MM.1S (cell line): Measurements from ENCODE around the gene DPY19L3.

Experiments used
- EZH2 ChIP-seq: fragments of 300-600 bp; sonication (generic); optimal IDR thresholded peaks from 2 replicates; pipeline ENCODE3; 2017; ENCODE audit warnings: low read depth, mild to moderate bottlenecking, antibody characterized with exemption, low read length, mixed read lengths
- TF ChIP-seq, protein P1 (sequence below): fragments of 300-600 bp; sonication (generic); IDR thresholded peaks from 2 replicates; pipeline ENCODE4 v1.5.1; 2016; ENCODE audit warnings: antibody characterized with exemption, low read length, mixed read lengths

DNA sequence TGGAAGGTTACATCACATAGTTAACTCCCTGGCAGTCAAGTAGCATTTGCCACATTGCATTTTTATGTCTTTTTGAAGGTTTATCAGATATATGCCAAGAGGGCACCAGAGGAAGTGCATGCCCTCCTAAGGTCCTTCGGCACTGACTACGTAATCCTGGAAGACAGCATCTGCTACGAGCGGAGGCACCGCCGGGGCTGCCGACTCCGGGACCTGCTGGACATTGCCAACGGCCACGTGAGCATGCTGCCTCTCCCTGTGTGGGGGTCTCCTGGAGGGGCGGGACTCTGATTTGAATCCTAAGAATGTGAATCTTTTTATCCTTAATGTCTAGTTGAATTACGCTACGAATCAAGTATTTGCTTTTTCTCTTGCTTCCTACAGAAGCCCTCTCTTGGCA, 74.8 kb downstream of the DPY19L3 start:
- TF ChIP-seq, protein P1, sequence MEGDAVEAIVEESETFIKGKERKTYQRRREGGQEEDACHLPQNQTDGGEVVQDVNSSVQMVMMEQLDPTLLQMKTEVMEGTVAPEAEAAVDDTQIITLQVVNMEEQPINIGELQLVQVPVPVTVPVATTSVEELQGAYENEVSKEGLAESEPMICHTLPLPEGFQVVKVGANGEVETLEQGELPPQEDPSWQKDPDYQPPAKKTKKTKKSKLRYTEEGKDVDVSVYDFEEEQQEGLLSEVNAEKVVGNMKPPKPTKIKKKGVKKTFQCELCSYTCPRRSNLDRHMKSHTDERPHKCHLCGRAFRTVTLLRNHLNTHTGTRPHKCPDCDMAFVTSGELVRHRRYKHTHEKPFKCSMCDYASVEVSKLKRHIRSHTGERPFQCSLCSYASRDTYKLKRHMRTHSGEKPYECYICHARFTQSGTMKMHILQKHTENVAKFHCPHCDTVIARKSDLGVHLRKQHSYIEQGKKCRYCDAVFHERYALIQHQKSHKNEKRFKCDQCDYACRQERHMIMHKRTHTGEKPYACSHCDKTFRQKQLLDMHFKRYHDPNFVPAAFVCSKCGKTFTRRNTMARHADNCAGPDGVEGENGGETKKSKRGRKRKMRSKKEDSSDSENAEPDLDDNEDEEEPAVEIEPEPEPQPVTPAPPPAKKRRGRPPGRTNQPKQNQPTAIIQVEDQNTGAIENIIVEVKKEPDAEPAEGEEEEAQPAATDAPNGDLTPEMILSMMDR, result no peak
- no peak for TF ChIP-seq EZH2
